T47D (cell line): Measurements from ENCODE around the gene SLC2A13.
"Not testable (repeated sequence)": the region's sequence is repeated elsewhere in the genome, so short reads cannot be mapped to it uniquely, and the experiment has no call there.

Source experiments
- DNase-seq, 2 experiments: peaks; one replicate each; pipeline versions ENCODE4 v3.0.0 to v3.0.0-alpha.2; 2011 to 2012; ENCODE audit warnings: low read depth in 1 of 2, low spot score in 1 of 2
- JUND ChIP-seq: IDR thresholded peaks from 2 replicates; pipeline ENCODE4 v1.6.1; 2012; ENCODE audit warnings: low read depth
- in situ Hi-C: cut with HindIII; loops from 2 replicates; pipeline ENCODE4 v1.10.0; 2016; ENCODE audit warnings: low sequenced_read_pairs, low pct_unique_long_range_greater_than_20kb

SLC2A13 gene

GRCh38 chr12:39777465-39777864 is 328.4 kb downstream of the SLC2A13 start:
- in situ Hi-C loops = no loop called here
- no peak for TF ChIP-seq JUND
- DNase-seq = peak in 1 of 2 experiments; percentile 10

GRCh38 chr12:39773266-39773665 is 332.6 kb downstream of the SLC2A13 start:
- TF ChIP-seq JUND = no peak
- in situ Hi-C loops = no loop called here
- no peak for DNase-seq

GRCh38 chr12:39772821-39773259 is 333.0 kb downstream of the SLC2A13 start:
- in situ Hi-C loops = no loop called here
- no peak for DNase-seq
- TF ChIP-seq JUND = no peak

DNA sequence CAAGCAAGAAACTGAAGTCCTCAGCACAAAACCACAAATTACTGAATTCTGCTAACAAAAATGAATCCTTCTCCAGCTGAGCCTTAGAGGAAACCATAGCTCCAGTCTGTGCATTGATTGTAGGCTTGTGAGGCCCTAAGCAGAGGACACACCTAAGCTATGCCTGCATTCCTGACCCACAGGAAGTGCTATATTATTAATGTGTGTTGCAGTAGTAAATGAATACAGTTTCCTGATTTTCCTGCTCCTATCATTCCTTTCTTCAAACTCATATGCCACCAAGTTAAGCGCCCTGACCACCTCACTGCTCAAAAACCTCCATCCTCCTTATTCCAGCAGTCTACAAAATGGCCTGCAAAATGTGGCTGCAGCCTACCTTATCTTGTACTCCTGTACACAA is 334.4 kb downstream of the SLC2A13 start:
- TF ChIP-seq JUND = no peak
- DNase-seq = no peak
- in situ Hi-C loops = no loop called here

DNA sequence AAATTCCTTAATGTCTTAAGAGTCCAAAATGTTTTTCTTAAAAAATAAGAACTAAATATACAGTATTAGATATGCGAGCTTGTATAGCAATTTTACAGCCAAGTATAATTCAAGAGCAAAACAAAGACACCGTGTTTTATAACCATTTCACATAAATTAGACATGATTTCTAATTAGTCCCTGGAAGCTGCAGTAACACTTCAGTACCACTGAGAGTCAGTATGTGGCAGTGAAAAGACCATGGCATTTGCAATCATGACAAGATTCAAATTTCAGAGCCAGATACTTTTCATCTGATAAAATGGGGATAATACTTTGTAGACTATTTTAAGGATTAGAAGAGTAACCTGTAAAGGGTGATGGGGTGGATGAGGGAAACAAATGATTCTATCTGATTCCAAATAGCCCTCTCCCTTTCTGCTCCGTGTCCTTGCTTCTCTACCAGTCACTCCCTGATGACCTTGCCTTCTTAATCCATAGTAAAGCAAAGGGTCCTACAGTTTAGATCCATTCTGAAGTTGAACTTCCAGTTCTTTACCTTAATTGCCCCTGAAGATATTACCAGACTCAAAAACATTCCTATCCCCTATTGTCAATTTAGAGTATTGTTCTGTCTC is 340.8 kb downstream of the SLC2A13 start:
- in situ Hi-C loops = no loop called here
- TF ChIP-seq JUND = no peak
- peak; percentile 32 to 63 for DNase-seq

GRCh38 chr12:39763890-39764169 is 342.1 kb downstream of the SLC2A13 start:
- no peak for TF ChIP-seq JUND
- in situ Hi-C loops = no loop called here
- DNase-seq = no peak

GRCh38 chr12:39763071-39763889 is 342.6 kb downstream of the SLC2A13 start:
- no peak for DNase-seq
- no peak for TF ChIP-seq JUND
- in situ Hi-C loops = no loop called here

DNA sequence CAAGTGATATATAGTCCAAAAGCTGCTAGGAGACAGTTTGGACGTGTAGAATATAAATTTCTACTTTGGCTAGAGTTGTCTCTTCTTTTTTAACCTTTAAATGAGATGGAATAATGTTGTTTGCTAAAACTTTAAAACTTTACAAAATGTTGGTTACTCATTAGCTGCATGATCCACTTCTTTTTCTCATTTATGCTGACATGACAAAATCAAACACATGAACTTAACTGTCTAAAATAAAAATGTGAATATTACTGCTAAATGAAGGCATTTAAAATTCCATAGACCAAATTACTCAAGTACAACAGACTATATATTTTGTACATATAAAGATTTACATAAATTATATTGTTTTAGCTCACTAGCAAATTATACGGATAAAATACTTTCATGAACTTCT is 350.4 kb downstream of the SLC2A13 start:
- in situ Hi-C loops = no loop called here
- no peak for DNase-seq
- TF ChIP-seq JUND = no peak

DNA sequence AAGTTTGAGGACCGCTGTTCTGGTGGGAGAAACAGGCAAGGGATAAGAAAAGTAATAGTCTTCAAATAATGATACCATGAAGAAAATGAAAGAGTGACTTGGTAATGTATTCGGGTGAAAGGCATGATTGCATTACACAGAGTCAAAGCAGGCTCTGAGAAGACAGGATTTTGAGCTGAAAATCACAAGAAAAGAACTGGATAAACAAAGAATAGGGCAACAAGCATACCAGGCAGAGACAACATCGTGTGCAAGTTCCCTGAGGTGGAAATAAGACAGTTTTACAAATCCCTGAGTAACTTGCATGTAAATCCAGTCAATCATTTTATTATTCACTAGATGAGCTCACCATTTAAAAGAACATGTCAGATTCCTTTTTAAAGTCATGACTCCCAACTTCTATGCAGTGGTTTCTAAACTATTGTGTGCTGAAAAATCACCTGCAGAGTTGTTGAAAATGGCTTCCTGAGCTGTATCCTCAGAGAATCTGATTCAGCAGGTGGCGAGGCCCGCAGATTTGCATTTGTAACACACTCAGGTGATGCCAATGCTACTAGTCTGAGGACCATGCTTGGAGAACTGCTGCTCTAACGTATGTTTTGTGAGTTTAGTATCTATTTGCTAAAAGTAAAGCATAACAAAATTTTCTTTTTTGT is 353.3 kb downstream of the SLC2A13 start:
- DNase-seq = no peak
- in situ Hi-C loops = no loop called here
- TF ChIP-seq JUND = no peak

DNA sequence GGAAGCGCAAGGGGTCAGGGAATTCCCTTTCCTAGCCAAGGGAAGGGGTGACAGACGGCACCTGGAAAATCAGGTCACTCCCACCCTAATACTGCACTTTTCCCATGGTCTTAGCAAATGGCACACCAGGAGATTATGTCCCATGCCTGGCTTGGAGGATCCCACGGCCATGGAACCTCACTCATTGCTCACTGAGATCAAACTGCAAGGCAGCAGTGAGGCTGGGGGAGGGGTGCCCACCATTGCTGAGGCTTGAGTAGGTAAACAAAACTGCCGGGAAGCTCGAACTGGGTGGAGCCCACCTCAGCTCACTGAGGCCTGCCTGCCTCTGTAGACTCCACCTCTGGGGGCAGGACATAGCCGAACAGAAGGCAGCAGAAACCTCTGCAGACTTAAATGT is 359.7 kb downstream of the SLC2A13 start:
- in situ Hi-C loops, DNase-seq: not testable (repeated sequence)

DNA sequence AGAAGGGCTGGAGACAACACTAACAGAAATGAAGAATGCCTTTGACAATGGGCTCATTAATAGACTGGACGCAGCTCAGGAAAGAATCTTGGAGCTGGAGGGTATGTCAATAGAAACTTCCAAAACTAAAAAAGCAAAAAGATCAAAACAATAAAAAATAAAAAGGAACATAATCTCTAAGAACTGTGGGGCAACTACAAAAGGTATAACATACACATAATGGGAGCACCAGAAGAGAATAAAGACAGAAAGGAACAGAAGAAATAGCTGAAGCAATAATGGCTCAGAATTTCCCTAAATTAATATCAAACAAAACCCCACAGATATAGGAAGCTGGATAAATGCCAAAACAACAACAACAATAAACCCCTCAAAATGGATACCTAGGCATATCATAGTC is 362.2 kb downstream of the SLC2A13 start:
- in situ Hi-C loops = no loop called here
- no peak for TF ChIP-seq JUND
- no peak for DNase-seq

DNA sequence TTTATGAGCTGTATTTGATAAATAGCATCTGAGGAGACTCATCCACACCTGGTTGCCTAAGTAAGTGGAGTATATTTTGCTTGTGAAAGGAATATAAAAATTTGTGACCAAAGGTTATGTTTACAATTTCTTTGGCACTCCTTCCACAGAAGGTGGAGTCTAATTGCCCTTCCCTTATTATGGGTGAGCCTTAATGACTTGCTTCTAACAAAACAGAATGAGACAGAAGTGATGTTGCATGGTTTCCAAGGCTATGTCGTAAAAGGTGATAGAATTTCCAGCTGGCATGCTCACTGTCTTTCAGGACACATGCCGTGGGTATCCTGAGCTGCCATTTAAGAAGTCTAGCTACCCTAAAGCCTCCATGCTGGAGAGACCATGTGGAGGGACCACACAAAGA is 369.5 kb downstream of the SLC2A13 start:
- DNase-seq = no peak
- no peak for TF ChIP-seq JUND
- in situ Hi-C loops = no loop called here

DNA sequence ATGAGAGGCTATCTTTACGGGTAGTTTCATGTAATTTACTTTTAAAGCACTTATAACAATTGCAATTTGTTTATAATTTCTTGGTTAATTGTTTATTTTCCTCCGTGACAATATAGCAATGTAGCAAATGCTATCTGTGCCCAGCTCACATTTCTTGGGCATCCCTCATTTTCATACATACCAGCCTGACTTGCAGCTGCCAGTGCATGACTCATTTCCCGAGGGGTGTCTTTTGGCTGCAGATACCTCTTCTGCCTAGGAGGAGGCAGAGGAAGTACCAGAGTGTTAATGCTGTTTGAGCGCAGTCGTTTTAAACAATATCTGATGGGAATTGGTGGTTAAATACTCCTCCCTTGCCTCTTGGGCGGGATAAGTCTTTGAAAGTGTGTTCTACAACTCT is 382.1 kb downstream of the SLC2A13 start:
- in situ Hi-C loops = no loop called here
- DNase-seq = peak in 1 of 2 experiments; percentile 13
- no peak for TF ChIP-seq JUND
